T-helper 2 cell treated with Interferon-gamma antibody and Interleukin-4, amounts not matched to agents 100 ng/mL and 5 ng/mL, for 36 hours (primary cell): ENCODE results near the gene TPBGL. TPM values are rescaled to one million over a fixed set of nuclear protein-coding genes. Genes with fewer than 3 reads are reported as not detected.
"Not testable (repeated sequence)": the region's sequence is repeated elsewhere in the genome, so short reads cannot be mapped to it uniquely, and the experiment has no call there.

ENCODE experiments used
- intact Hi-C: fragments of 100-400 bp; cut with micrococcal nuclease; formaldehyde crosslinking; loops from one replicate; pipeline ENCODE4 v1.15.1; 2023
- total RNA-seq: library from RNA; stranded (reverse); gene quantifications from 2 replicates; pipeline ENCODE4 v1.2.3, GENCODE V29; 2022

TPBGL gene
- total RNA-seq, 1 donor from 2014 or later: 0.14 TPM

DNA sequence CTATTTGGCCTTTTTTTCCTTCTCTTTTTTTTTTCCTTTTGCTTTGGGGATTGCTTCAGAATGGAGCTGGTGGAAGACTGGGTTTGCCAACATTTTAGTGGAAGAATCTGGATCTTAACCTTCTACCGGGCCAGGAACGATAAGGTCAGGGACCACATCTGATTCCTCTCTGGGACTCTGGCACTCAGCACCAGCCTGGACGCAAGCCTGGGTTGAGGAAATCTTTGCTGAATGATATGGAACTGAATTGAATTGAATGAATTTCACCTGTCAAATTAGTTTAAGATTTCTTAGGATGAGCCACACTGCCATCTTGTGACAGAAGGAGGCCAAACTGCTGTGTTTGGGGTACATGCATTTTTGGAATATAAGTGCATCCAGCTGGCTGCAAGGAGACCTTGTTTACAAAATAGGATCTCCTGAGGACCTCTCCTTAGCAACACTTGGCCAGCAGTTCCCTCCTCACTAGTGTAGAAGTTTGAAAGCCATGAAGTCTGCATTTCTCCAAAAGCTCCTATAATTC is 30.4 kb downstream of the TPBGL start:
- intact Hi-C loops: loop anchor here (1.0 kb wide), 1 partner anchor 131 kb away; no protein-coding TSS in a partner anchor

DNA sequence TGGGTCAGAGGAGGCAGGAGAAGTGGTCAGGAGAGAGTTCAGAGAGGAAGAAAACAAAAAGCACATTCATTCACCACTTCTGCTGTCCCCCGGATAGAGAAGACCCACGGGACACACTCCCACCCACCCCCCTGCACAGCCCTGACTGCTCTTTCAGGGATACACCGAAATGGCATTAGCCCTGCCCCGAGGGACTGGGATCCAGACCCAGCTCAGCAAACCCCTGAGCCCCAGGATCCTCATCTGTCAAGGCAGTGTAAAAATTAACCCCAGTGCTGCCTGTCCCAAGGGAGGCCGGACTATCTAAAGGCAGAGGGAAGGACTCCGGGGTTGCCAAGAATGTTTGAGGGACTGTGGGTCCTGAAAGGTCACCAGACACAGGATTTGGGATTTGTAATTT is 31.2 kb downstream of the TPBGL start:
- intact Hi-C loops: loop anchor here (1.0 kb wide), 1 partner anchor 131 kb away; no protein-coding TSS in a partner anchor

DNA sequence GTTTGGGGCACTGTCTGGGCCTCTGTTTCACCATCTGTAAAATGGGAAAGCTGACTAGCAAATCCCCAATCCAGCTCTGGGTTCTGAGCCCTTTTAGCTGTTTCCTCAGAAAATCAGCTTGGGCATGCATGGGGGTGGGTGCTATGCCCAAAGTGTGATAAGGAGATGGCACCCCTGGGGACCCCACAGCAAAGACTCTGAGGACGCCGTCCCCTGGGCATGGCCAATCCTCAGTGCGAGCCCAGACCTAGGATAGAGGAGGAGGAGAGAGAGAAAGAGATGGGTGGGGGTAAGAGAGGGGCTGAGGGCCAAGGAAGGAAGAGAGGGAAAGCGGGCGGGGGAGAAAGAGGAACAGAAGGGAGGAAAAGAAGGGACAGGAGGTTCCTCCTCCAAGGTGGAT is 31.8 kb downstream of the TPBGL start:
- intact Hi-C loops: no loop called here

DNA sequence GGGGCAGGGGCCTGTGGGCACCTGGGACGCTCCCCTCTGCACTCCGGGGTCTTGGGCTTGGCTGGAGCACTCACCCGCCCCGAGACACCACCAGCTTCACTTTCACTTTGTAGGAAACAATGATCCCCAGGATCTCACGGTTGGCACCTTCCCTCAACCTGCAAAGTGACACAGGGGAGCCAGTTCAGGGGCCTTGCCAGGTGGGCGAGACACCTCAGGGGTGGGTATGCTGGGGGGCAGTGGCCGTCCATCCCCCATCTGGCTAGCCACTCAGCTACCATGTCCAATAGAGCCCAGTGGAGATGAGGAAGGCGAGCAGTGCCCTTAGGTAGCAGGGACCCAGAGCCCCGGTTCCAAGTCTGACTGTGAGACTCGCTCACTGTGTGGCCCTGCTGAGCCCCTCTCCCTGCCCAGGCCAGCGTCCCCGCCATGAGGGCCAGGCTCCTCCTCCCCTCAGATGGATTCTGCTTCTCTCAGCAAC is 32.3 kb downstream of the TPBGL start:
- intact Hi-C loops: no loop called here

DNA sequence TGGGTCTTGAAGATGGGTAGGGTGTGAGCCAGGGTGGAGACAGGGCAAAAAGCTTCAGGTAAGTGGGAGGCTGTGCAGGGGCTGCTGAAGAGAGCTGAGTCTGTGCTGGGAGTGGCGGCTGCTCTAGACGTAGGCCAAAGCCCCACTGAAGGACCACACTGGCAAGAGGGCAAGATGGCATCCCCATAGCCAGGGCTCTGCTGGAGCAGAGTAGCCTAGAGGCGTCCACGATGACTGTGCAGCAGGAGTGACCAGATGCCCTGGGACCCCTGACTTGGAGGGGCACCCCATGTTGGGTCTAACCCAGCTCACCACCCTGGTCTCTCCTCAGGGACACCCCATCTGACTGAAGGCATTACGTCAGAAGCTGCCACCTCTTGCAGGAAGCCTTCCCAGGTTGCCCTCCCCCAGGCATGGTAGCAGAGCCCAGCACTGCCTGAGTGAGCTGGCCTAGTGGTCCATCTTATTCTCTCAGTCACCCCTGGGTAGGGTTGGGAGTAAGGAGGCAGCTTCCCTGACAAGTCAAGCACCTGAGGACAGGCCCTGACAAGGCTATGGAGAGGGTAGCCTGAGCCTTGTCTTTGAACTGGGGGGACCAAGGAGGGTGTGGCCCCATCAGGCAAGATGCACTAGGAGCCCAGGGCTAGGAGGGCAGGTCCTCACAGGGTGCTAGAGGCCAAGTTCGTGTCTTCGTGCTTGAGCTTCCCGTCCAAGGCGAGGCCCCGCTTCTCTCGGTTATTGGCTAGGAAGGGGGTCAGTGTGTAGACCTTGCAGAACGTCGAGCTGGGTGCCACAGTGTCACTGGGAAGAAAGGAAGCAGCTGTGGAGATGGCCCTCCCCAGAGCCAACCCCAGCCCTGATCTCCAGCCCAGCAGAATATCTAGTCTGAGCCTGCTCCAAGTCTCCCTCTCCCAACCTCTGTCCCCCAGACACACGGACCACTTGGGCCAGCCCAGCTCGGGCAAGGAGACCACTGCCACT is 33.1 kb downstream of the TPBGL start:
- intact Hi-C loops: no loop called here

DNA sequence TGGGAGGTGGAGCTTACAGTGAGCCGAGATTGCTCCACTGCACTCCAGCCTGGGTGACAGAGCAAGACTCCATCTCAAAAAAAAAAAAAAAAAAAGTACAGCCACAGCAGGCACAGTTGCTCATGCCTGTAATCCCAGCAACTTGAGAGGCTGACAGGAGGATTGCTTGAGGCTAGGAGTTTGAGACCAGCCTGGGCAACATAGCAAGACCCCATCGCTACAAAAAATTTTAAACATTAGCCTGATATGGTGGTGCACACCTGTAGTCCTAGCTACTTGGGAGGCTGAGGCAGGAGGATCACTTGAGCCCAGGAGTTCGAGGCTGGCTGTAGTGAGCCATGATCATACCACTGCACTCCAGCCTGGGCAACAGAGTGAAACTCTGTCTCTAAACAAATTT is 34.1 kb downstream of the TPBGL start:
- intact Hi-C loops: not testable (repeated sequence)

DNA sequence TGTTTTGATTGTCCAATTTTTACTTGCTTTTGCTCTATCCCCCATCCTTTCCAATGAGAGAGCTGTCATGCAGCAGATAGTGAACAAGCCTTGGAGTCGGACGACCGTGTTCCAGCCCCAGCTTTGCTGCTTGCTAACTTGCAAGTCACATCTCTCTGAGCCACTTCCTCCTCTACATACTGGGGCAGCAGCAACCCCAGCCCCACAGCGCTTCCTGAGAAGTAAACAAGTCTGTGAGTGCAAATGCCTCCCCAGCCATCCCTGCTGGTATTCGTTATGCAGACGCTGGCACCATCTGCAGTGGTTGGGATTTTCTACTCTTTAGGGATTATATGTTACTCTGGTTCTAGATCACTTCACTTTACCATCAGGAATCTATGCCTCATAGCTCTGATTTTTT is 35.0 kb downstream of the TPBGL start:
- intact Hi-C loops: no loop called here

DNA sequence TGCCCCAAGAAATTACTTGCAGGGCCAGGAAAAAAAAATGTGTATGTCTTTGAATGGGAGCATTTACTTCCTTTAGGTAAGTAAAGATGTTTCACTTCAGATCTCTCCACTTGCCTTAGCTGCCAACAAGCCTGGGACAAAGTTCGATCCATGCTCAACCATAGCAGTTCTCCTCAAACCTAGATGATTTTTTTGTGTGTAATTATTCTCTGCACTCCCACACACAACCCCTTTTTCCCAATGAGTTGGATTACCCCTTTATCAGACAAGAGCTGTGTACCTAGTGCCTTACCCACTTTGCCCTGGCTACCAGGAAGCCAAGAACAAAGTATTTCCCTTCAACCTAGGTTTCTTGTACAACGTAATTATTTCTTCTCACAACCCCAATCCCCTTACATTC is 35.6 kb downstream of the TPBGL start:
- intact Hi-C loops: no loop called here

DNA sequence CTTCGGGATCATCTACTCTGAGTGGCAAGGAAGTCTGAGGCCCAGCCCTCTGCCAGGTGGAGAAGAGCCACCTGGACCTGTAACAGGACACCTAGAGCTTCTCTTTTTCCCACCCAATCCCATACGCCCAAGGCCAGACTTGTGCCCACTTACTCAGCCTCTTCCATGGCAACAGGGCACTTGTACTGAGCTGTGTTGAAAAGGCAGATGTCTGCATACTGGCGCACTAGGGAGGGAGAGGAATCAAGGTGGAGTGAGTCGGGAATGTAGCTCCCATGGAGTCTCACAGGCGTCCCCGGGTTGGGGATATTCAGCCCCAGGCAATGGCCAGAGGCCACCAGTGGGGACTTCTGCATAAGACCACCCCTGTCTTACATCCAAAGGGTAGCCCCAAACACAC is 36.1 kb downstream of the TPBGL start:
- intact Hi-C loops: no loop called here

DNA sequence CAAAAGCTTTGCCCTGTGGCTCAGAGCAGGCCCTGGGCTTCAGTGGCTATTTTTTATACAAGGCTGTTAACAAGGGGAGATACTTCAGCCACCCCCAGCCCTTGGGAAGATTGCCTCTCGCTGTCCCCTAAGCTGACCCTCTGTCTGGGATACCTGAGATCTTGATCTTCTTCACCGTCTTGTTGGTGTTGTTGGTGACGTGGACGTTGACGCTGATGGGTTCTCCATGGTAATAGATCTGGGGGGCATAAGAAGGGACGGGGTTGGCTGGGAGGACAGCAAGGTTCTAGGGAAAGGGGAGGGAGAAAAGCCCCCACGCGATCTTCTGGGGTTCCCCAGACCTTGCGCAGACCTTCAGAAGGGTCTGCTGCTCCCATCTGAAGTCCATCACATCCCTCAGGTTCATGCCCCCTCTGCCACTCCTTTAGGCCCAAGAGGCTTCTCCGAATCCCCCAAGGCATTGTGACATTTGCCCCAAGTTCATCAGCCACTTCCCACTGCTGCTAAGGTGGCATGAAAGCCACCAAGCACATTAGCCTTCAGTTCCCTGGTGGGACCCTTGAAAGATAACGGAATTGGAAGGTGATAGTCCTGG is 36.7 kb downstream of the TPBGL start:
- intact Hi-C loops: no loop called here

DNA sequence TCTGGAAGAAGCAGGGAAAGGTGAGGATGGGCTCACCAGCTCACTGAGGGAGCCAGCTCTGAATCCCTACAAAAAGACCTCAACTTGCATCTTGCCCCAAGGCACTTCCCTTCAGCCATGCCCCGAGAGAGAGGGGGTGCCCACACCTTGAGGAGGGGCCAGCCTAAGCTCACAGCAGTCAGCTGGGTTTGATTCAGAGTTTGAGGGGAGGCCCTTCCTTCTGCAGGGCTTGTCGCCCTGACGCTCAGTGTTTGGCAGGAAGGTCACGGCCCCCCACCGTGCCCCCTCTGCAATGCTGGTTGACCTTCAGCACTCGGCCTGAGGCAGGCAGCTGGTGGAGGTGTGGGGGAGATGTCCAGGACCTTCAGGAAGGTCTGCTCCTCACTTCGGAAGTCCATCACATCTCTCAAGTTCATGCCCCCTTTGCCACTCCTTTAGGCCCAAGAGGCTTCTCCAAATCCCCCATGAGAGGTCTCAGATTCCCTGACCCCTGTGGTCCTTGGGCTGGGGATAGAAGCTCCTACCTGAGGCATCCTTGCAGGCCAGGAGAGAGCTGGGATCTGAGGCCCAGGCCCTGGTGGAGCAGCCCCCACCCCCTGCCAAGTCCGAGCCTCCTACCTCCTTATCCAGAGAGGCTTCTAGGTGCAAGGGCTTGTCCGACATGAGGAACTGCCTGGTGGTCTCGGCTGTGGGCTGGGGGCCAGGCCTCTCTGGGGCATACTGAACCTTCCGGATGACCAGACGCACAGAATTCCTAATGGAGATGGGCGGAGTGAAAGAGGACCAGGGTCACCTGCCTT is 37.6 kb downstream of the TPBGL start:
- intact Hi-C loops: no loop called here

DNA sequence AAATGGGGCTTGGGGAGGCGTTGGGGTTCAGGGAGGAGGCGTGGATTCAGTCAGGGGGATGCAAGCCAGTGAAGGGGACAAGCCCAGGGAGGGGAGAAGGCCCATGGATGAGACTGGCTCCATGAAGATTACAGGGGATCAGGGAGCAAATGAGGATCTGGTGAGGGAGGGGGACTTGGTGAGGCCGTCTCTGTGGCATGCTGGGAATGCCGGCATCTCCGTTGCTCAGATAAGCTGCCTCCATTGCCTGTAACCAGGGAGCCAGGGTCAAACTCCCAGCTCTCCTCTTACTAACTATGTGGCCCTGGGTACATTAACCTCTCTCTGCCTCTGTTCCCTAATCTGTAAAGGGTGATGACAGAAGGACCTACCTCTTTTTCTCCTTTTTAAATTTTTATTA is 38.7 kb downstream of the TPBGL start:
- intact Hi-C loops: no loop called here

DNA sequence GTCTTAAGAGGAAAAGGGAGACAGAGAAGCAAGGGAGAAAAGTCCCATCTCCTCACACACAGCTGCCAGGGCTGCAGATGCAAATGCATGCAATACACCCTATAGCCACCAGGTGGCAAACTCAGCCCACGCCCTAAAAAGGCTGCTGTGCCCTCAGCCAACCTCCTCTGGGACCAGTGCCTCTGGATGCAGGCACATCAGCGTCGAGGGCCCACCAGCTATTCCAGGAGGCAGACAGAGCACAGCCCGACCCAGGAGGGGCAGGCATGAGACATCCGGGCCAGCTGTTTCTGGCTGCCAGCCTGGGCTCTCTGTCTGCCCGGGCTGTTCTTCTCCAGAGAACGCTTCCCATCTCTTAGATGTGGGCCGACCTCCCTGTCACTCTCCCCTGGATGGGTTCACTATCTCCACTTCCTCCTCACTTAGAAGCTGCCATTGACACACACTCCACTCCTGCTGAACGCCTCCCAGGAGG is 39.7 kb downstream of the TPBGL start:
- intact Hi-C loops: loop anchor here (1.0 to 5.0 kb wide), 4 partner anchors 47 to 252 kb away; no protein-coding TSS in a partner anchor

DNA sequence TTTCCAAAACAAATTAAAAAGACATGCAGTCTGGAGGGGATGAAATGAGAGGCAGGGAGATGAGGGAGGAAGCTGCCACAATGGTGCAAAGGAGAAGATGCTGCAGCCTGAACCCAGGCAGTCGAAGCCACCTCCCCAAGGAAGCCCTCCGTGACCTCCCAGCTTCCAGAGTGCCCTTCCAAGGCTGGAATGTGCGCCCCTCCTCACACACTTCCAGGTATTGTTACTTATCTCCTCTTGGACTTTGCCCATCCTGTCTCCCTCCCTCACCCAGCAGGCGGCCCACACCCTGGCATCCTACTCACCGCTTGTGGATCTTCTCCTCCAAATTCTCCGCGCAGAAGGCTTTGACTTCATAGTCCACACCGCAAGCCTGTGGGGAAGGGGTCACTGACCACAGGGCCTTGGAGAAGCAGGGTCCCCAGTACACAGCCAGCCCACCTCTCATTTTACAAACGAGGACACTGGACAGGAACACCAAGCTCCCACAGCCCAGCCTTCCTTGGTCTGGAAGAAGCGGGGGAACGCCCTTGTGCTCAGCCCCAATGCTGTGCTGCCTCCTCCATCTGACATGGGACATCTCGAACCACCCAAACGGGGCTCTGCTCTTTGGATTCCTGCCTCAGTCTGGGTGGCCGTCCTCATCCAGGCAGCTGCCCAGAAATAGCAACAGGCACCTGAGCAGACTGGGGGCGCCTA is 40.3 kb downstream of the TPBGL start:
- intact Hi-C loops: loop anchor here (1.0 to 5.0 kb wide), 4 partner anchors 46 to 251 kb away; no protein-coding TSS in a partner anchor

DNA sequence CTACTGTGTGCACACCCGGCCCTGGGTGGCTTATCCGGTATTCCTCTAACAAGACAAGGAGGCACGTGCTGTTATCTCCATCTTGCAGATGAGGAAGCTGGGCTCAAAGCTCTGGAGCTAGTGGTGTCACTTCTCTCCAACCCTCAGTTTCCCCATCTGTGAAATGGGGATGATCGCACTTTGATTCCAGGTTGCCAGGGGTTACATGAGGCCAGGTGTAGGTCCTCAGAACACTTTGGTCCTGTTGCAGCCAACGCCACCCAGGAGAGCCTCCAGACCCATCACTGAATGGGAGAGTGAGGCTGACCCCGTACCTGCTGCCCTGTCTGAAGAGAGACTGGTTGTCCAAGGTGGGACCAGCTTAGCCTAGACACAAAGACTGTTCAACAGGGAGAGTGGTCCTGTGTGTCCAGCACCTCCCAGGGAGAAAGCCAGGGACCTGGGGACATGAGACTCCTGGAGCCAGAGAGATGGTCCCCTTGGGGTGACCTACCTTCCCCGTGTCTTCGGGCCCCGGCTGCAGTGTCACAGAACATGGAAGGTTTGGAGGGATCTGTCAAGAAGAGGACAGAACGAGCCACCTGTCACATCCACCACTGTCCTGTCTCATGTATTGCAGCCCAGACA is 41.0 kb downstream of the TPBGL start:
- intact Hi-C loops: loop anchor here (5.0 kb wide), 1 partner anchor 46 kb away; no protein-coding TSS in a partner anchor

DNA sequence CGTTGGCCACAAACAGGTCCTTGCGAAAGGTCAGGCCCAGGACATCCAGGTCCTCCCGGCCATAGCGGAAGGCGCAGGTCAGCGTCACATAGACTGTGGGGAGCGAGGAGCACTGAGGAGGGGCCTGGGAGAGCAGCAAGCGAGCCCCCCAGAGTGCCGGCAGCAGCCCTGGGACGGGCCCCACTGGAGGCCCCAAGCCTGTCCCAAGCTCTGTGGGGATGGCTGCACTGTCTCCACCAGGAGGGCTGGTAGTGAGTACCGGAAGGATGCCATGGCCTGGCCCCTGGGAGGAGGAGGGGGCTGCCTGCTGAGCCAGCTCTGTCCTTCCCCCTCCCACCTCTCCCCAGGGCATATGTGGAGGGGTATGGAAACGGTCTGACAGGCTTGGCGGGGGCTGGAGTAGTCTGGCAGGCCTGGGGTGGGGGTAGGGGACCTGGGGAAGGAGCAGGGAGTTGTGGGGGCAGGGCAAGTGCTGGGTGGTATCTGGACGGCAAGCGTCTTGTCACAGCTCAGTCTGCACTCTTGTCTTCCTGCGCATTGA is 42.9 kb downstream of the TPBGL start:
- intact Hi-C loops: loop anchor here (5.0 kb wide), 1 partner anchor 44 kb away; no protein-coding TSS in a partner anchor

DNA sequence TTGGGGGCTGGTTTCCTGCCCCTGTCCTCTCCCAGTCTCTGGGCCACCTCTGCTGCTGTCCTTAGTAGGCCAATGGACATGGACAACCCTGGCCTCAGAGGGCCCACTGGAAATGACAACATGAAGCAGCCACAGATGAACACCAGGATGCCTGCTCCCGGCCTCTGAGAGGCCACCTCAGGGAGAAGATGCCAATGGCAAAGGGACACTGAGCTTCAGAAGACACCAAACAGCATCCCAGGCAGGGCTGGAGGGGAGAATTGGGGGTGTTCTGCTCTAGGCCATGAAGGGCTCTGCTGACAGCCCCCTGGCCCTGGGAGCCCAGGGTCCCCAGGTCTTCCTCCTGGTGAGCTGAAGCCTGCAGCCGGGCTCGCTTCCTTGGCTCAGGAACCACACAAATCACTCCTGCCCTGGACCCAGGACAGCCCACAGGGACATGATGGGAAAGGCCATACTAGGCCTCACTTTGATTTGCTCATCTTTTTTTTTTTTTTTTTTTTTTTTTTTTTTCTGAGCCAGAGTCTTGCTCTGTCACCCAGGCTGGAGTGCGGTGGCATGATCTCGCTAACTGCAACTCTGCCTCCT is 45.3 kb downstream of the TPBGL start:
- intact Hi-C loops: no loop called here

DNA sequence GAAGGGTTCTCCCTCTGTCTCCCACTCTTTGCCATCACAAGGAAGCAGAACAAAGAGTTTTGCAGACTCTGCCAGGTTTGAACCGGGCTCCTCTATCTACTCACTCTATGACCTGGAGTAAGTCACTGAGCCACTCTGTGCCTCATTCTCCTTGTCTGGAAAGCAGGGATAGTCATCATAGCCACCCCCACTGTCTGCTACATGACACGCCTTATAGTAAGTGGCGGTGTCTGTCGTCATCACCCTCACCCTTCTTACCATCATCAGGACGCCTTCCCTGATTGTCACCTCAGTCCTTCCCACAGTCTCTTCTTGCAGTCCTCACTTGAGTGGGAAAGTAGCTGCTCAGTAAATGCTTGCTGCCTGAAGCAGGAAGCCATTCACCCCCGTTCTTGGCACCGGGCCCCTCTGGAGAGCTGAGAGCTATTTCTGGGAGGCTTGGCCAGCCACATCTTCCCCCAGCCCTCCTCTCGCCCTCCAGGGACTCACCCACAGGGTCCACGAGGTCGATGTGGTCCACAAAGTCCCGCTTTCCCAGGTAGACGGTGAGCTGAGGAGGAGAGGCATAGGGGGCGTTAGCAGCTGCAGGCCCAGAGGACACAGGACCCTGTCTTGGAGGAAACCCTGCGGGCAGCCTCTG is 46.4 kb downstream of the TPBGL start:
- intact Hi-C loops: no loop called here

DNA sequence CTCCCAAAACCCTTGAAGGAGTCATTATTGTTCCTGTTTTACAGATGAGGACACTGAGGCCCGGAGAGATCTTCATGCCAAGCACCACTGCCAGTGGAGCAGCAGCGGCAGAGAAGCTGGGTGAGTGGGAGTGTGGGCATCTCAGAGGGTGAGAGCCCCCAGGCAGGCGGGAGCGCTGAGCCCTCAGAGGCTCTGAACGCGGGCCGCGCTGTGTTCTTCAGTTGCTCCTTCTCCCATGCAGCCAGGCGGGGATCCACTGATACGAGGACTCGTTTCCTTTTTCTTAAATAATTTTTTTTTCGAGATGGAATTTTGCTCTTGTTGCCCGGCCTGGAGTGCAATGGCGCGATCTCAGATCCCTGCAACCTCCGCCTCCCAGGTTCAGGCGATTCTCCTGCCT is 47.0 kb downstream of the TPBGL start:
- intact Hi-C loops: no loop called here
